GM12878 (cell line): ENCODE results near the gene CKB. TPM values are rescaled to one million over a fixed set of nuclear protein-coding genes. Genes with fewer than 3 reads are reported as not detected.

Source experiments
- ATAC-seq: fragments of 200-7000 bp; cut with Tn5 transposase; 3 replicates; pipeline ENCODE4 v1.9.1; 2020; ENCODE audit warnings: mild to moderate bottlenecking, moderate library complexity
- BruUV-seq: library from RNA; stranded (reverse); fragments of 400-500 nt; replicated peaks from 2 replicates; lab custom pipeline; 2021; lab: Mats Ljungman, UMichigan
- CTCF ChIA-PET: fragments of 300-600 bp; sonication (Branson Sonifier 250); formaldehyde crosslinking; extraction: SDS; loops from one replicate; lab custom pipeline; 2021; ENCODE audit warnings: inconsistent platforms; lab: Yijun Ruan, JAX
- POLR2A ChIA-PET: fragments of 350-600 bp; formaldehyde crosslinking; extraction: SDS; loops from one replicate; lab custom pipeline; 2021; ENCODE audit warnings: inconsistent platforms; lab: Charles Lee
- RAD21 ChIA-PET: fragments of 300-600 bp; sonication (Branson Sonifier 250); formaldehyde crosslinking; loops from one replicate; lab custom pipeline; 2023; ENCODE audit warnings: antibody characterized with exemption; ENCODE audit not compliant: unreplicated experiment; lab: Charles Lee
- SMC1A ChIA-PET: fragments of 300-600 bp; sonication (Branson Sonifier 250); formaldehyde crosslinking; loops from one replicate; lab custom pipeline; 2023; ENCODE audit not compliant: unreplicated experiment, uncharacterized antibody; lab: Charles Lee
- DNase-seq: peaks from one replicate; pipeline ENCODE4 v3.0.0-alpha.2; 2011; ENCODE audit warnings: low read depth, low spot score
- FAIRE-seq: peaks from 3 replicates; lab custom pipeline; 2011; peaks lifted over from hg19 to GRCh38; lab: Jason Lieb, UNC
- H2AFZ ChIP-seq: 2 replicates; pipeline ENCODE4 v1.6.0; 2011; ENCODE audit warnings: low read depth, low read length, control low read depth; ENCODE audit not compliant: control insufficient read depth
- H3K27ac ChIP-seq: 2 replicates; pipeline ENCODE4 v1.5.1; 2011; ENCODE audit warnings: control low read depth; ENCODE audit not compliant: control insufficient read depth, insufficient read depth
- H3K27me3 ChIP-seq, 2 experiments: replicated peaks in 1 of 2; 2 replicates each; pipeline versions ENCODE4 v1.6.0 to v1.6.1; 2011; ENCODE audit warnings: low read length in 1 of 2; ENCODE audit not compliant: control insufficient read depth in 2 of 2, insufficient read depth in 2 of 2
- H3K36me3 ChIP-seq, 2 experiments: 2 replicates each; pipeline ENCODE4 v1.5.1; 2011; ENCODE audit warnings: low read length in 1 of 2; ENCODE audit not compliant: control insufficient read depth in 2 of 2, insufficient read depth in 2 of 2
- H3K4me1 ChIP-seq: 2 replicates; pipeline ENCODE4 v1.6.1; 2011; ENCODE audit warnings: mild to moderate bottlenecking, low read length, moderate library complexity, mixed read lengths; ENCODE audit not compliant: control insufficient read depth, insufficient read depth
- H3K4me2 ChIP-seq: 2 replicates; pipeline ENCODE4 v1.6.0; 2011; ENCODE audit warnings: control low read depth; ENCODE audit not compliant: control insufficient read depth, insufficient read depth
- H3K4me3 ChIP-seq: fragments of 200-600 bp; sonication (generic); 2 replicates; pipeline ENCODE4 v1.5.1; 2016
- H3K79me2 ChIP-seq: 2 replicates; pipeline ENCODE4 v1.6.0; 2011; ENCODE audit warnings: low read length; ENCODE audit not compliant: control insufficient read depth, insufficient read depth
- H3K9ac ChIP-seq: 2 replicates; pipeline ENCODE4 v1.8.0; 2011; ENCODE audit warnings: low read length, control low read depth, mixed read lengths; ENCODE audit not compliant: control insufficient read depth, insufficient read depth
- H3K9me3 ChIP-seq: replicated peaks from 3 replicates; pipeline ENCODE4 v1.5.1; 2011; ENCODE audit warnings: mild to moderate bottlenecking, low read length; ENCODE audit not compliant: control insufficient read depth, insufficient read depth
- H4K20me1 ChIP-seq: 2 replicates; pipeline ENCODE4 v1.6.0; 2011; ENCODE audit not compliant: control insufficient read depth, insufficient read depth
- ATF2 ChIP-seq: IDR thresholded peaks from 2 replicates; pipeline ENCODE4 v1.6.1; 2012; ENCODE audit warnings: low read length, inconsistent platforms
- ATF7 ChIP-seq: fragments of 450-650 bp; IDR thresholded peaks from 2 replicates; pipeline ENCODE4 v1.6.1; 2016; ENCODE audit warnings: low read depth, mild to moderate bottlenecking
- BACH1 ChIP-seq: fragments of 450-650 bp; IDR thresholded peaks from 2 replicates; pipeline ENCODE4 v1.6.1; 2017; ENCODE audit warnings: mild to moderate bottlenecking, borderline replicate concordance
- E4F1 ChIP-seq: fragments of 450-650 bp; IDR thresholded peaks from 2 replicates; pipeline ENCODE4 v1.6.1; 2018; ENCODE audit warnings: borderline replicate concordance, mild to moderate bottlenecking; ENCODE audit not compliant: partially characterized antibody
- FOS ChIP-seq: IDR thresholded peaks from 3 replicates; pipeline ENCODE4 v1.6.1; 2011; ENCODE audit warnings: borderline replicate concordance; ENCODE audit not compliant: insufficient read length; ENCODE audit errors: extremely low read depth
- GATAD2B ChIP-seq: fragments of 450-650 bp; conservative IDR thresholded peaks from 2 replicates; pipeline ENCODE4 v1.6.1; 2017; ENCODE audit warnings: low read depth, mild to moderate bottlenecking, moderate library complexity
- HCFC1 ChIP-seq: fragments of 150-350 bp; IDR thresholded peaks from 2 replicates; pipeline ENCODE4 v1.6.1; 2014; ENCODE audit warnings: low read length
- MEF2A ChIP-seq: IDR thresholded peaks from 2 replicates; pipeline ENCODE4 v1.6.1; 2011; ENCODE audit warnings: low read depth, mild to moderate bottlenecking, low read length, moderate library complexity; ENCODE audit not compliant: insufficient read depth
- RB1 ChIP-seq: fragments of 450-650 bp; formaldehyde crosslinking; IDR thresholded peaks from 2 replicates; pipeline ENCODE4 v1.6.1; 2017; ENCODE audit warnings: mild to moderate bottlenecking, borderline replicate concordance
- RBBP5 ChIP-seq: fragments of 200-600 bp; sonication (generic); conservative IDR thresholded peaks from 2 replicates; pipeline ENCODE4 v1.6.1; 2016
- TCF12 ChIP-seq: IDR thresholded peaks from 2 replicates; pipeline ENCODE4 v1.6.1; 2011; ENCODE audit warnings: low read depth, mild to moderate bottlenecking, low read length
- USF2 ChIP-seq: IDR thresholded peaks from 2 replicates; pipeline ENCODE4 v1.6.1; 2011; ENCODE audit warnings: low read depth, low read length, improper control_type of control experiment, borderline replicate concordance
- WGBS: methylation state at CpG from one replicate; pipeline ENCODE4 v1.1.6; 2016; ENCODE audit warnings: low lambda C conversion rate; ENCODE audit not compliant: insufficient replicate concordance, insufficient coverage; ENCODE audit errors: missing lambda C conversion rate; 5-methylcytosine and 5-hydroxymethylcytosine counted together
- in situ Hi-C: fragments of 300-500 bp; cut with MboI; formaldehyde crosslinking; loops from 9 replicates; pipeline ENCODE4 v1.14.3; 2018; ENCODE audit warnings: mixed read lengths
- intact Hi-C: fragments of 100-400 bp; cut with micrococcal nuclease; formaldehyde crosslinking; loops from one replicate; pipeline ENCODE4 v1.14.2; 2022; ENCODE audit not compliant: unreplicated experiment
- polyA plus RNA-seq, 11 experiments: library from polyadenylated mRNA; depleted of rRNA in 4 of 11; unstranded in 6 of 11; stranded (reverse) in 5 of 11; fragments of >200 nt; fragmentation: Nextera tagmentation in 4 of 11; fragmentation: Illumina TruSeq in 1 of 11; extraction: Ambion mirVana in 4 of 11; extraction: Trizol in 1 of 11; gene quantifications; 1 replicate in 1 of 11; 2 replicates in 10 of 11; pipeline versions ENCODE4 v1.2.1 to v1.2.3, GENCODE V29; 2011 to 2016; ENCODE audit warnings: inconsistent platforms in 2 of 11, missing spikeins in 2 of 11, low read depth in 1 of 11
- total RNA-seq, 4 experiments: library from RNA; depleted of rRNA in 3 of 4; stranded (reverse); fragments of >200 nt in 3 of 4; fragmentation: Illumina TruSeq in 1 of 4; extraction: Trizol in 1 of 4; gene quantifications; 2 replicates each; pipeline versions ENCODE4 v1.2.1 to v1.2.3, GENCODE V29; 2013 to 2021
- TF ChIP-seq, protein P1 (sequence below): fragments of 450-650 bp; IDR thresholded peaks from 2 replicates; pipeline ENCODE4 v1.6.1; 2017; ENCODE audit warnings: mild to moderate bottlenecking, low read depth, inconsistent platforms; ENCODE audit not compliant: poor library complexity, severe bottlenecking

The CKB gene
- total and polyA plus RNA-seq, 10 of the 15 experiments (the other 5 are each of a cell fraction or from before 2014, with no cell fraction given): 0.40 to 6.1 (median 2.3) TPM

- TF ChIP-seq, protein P1, sequence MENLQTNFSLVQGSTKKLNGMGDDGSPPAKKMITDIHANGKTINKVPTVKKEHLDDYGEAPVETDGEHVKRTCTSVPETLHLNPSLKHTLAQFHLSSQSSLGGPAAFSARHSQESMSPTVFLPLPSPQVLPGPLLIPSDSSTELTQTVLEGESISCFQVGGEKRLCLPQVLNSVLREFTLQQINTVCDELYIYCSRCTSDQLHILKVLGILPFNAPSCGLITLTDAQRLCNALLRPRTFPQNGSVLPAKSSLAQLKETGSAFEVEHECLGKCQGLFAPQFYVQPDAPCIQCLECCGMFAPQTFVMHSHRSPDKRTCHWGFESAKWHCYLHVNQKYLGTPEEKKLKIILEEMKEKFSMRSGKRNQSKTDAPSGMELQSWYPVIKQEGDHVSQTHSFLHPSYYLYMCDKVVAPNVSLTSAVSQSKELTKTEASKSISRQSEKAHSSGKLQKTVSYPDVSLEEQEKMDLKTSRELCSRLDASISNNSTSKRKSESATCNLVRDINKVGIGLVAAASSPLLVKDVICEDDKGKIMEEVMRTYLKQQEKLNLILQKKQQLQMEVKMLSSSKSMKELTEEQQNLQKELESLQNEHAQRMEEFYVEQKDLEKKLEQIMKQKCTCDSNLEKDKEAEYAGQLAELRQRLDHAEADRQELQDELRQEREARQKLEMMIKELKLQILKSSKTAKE: no peak
- TF ChIP-seq RBBP5 (no peak), MEF2A (no peak), ATF2 (no peak), BACH1 (no peak)
- TF ChIP-seq, all 136 proteins: peak for 0
These were observed 37.1 kb downstream of the CKB start (continued) for GRCh38 chr14:103485504-103485903.

- no peaks in the 10 kb centered on the region for H3K27me3 ChIP-seq
- H3K9ac ChIP-seq: no peak overlapping the region
- WGBS: 86% methylated on average over 5 of the region's 5 CpGs
- H3K27ac ChIP-seq: no peak overlapping the region
- no peak for TF ChIP-seq FOS
- TF ChIP-seq ATF7: no peak
- no peak for TF ChIP-seq HCFC1
- TF ChIP-seq RB1: no peak
- no peak for TF ChIP-seq TCF12
- TF ChIP-seq USF2: no peak
- no peak for TF ChIP-seq E4F1
- TF ChIP-seq GATAD2B: no peak
- ChIA-PET POLR2A (no interaction called here), CTCF (no interaction called here), SMC1A (interaction anchor here (1.4 kb wide), 1 partner anchor 16 kb away, joined by 3 read pairs; no protein-coding TSS in a partner anchor), RAD21 (no interaction called here)
- no peak for DNase-seq
- H3K4me1 ChIP-seq: peaks cover 9% of the 10 kb centered on the region
- no peak for FAIRE-seq
- H3K79me2 ChIP-seq: no peaks in the 10 kb centered on the region
- intact Hi-C loops: no loop called here
- H3K36me3 ChIP-seq: peaks cover 2 to 9% of the 10 kb centered on the region in 2 experiments
- H3K4me3 ChIP-seq: no peak overlapping the region
- in situ Hi-C loops: no loop called here
- H3K9me3 ChIP-seq: no peaks in the 10 kb centered on the region
- no peak overlapping the region for H2AFZ ChIP-seq
- no peak overlapping the region for H3K4me2 ChIP-seq
- no peaks in the 10 kb centered on the region for H4K20me1 ChIP-seq
- no peak for ATAC-seq
- TSS peak; percentile 22 for BruUV-seq
These were observed 39.0 kb downstream of the CKB start for GRCh38 chr14:103483600-103483999.
